Adrenal gland (tissue), 5 donors: Measurements from ENCODE around the gene TNFAIP8.

Experiments used
- POLR2A ChIP-seq, 2 donors: fragments of 450-650 bp; IDR thresholded peaks; one replicate each; pipeline ENCODE4 v1.6.1; 2017; ENCODE audit warnings: antibody characterized with exemption in 2 of 2, mild to moderate bottlenecking in 2 of 2, moderate library complexity in 1 of 2
- TF ChIP-seq, protein P1 (sequence below), 6 experiments: fragments of 450-650 bp in 4 of 6; fragments of 200-600 bp in 2 of 6; sonication (generic) in 1 of 6; IDR thresholded peaks; 1 replicate in 5 of 6; 2 replicates in 1 of 6; pipeline versions ENCODE4 v1.5.1 to v1.8.0; 2016 to 2021; ENCODE audit warnings: antibody characterized with exemption in 6 of 6, mild to moderate bottlenecking in 2 of 6, moderate library complexity in 1 of 6
- donor health status: DM: no; HTN: no; CAD: no.

DNA sequence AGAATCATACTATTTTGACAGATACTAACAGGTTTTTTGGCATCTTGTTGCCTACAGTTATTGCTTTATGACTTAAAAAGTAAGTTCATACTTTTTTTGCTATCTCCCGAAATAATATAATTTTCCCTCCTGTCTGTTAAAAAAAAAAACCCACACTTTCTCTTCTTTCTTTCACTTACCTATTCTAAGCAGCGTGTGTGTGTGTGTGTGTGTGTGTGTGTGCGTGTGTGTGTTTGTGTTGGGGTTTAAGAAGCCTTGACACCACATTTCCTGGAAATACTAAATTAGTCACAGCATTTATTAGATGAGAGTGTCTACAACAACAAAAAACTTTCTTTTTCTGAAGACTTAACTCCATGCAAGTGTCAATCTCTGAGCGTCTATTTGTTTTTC, 12.4 kb downstream of the TNFAIP8 start:
- TF ChIP-seq, protein P1, sequence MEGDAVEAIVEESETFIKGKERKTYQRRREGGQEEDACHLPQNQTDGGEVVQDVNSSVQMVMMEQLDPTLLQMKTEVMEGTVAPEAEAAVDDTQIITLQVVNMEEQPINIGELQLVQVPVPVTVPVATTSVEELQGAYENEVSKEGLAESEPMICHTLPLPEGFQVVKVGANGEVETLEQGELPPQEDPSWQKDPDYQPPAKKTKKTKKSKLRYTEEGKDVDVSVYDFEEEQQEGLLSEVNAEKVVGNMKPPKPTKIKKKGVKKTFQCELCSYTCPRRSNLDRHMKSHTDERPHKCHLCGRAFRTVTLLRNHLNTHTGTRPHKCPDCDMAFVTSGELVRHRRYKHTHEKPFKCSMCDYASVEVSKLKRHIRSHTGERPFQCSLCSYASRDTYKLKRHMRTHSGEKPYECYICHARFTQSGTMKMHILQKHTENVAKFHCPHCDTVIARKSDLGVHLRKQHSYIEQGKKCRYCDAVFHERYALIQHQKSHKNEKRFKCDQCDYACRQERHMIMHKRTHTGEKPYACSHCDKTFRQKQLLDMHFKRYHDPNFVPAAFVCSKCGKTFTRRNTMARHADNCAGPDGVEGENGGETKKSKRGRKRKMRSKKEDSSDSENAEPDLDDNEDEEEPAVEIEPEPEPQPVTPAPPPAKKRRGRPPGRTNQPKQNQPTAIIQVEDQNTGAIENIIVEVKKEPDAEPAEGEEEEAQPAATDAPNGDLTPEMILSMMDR (IDR thresholded peaks at IDR 0.05), result no peak
- no peak for TF ChIP-seq POLR2A (IDR thresholded peaks at IDR 0.05)
